GM23248 (cell line): ENCODE data around the gene SULT2A1.

ENCODE experiments used
- EZH2 ChIP-seq: fragments of 200-600 bp; sonication (generic); IDR thresholded peaks from 2 replicates; pipeline ENCODE4 v1.6.1; 2018; ENCODE audit warnings: antibody characterized with exemption, mild to moderate bottlenecking; ENCODE audit not compliant: insufficient read depth, poor library complexity, severe bottlenecking
- EZH2phosphoT487 ChIP-seq: fragments of 200-600 bp; sonication (generic); IDR thresholded peaks from 2 replicates; pipeline ENCODE4 v1.6.1; 2018; ENCODE audit warnings: antibody characterized with exemption, moderate library complexity, mild to moderate bottlenecking, low read depth; ENCODE audit not compliant: insufficient read depth

DNA sequence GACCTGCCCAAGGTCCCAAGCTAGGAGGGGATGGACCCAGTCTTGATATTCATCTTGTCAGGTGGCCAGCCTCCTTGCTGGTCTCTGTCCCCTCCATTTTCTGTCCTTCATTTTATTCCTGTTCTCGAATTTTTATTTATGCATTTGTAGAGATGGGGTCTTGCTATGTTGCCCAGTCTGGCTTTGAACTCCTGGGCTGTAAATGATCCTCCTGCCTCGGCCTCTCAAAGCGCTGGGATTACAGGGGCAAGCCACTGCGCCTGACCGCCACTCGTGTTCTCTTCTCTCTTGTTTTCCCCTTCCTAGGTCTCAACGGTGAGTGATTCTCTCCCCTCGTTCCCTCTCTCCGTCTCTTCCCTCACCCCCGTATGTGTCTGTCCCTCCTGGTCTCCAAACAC lies 37.7 kb downstream of the SULT2A1 start:
- TF ChIP-seq EZH2 (no peak), EZH2phosphoT487 (no peak)
